ENCODE measurements around the gene ZNF70.

Gene ZNF70

DNA sequence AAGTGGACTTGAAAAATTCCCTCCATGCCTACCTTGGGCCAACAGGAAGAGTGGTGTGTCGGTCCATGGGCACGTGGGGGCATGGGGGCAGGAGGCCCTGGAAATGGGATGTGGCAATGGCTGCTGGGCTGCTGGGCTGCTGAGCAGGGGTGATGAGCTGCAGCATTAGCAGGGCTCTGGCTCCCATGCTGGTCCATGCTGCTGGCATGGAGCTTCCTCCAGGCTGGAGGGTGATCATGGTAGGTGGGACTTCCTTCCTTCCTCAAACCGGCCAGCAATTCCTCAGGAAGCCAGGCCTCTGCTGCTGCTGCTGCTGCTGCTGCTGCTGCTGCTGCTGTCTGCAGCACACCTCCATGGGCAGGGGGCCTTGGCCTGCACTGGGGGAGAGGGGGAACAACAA, 55.8 kb downstream of the ZNF70 start:
- H3K4me1 ChIP-seq (ENCODE audit: control insufficient read depth, low read length), result peaks cover 14% of the 10 kb centered on the region
- H3F3A ChIP-seq (ENCODE audit: control insufficient read depth, insufficient read depth), result no peaks in the 10 kb centered on the region; the same call in 1 of the 2 replicates
- peaks cover 44% of the 10 kb centered on the region for H3K36me3 ChIP-seq (ENCODE audit: control insufficient read depth, low read length)
- no peak overlapping the region for H3K27ac ChIP-seq (ENCODE audit: low read depth, low read length)
- no peaks in the 10 kb centered on the region for H3K79me2 ChIP-seq (ENCODE audit: control insufficient read depth, low read length)
- H3K9me3 ChIP-seq (ENCODE audit: control insufficient read depth, insufficient read depth, low read length), result no peaks in the 10 kb centered on the region
- H3K27me3 ChIP-seq (ENCODE audit: control insufficient read depth, low read length), result no peaks in the 10 kb centered on the region
- no peak overlapping the region for H3K4me3 ChIP-seq (ENCODE audit: low read length)
- no peak overlapping the region for H3K4me2 ChIP-seq (ENCODE audit: low read length)
- no peak for TF ChIP-seq EZH2phosphoT487 (IDR thresholded peaks at IDR 0.05; ENCODE audit: borderline replicate concordance, low read length)
- TF ChIP-seq, protein P1, sequence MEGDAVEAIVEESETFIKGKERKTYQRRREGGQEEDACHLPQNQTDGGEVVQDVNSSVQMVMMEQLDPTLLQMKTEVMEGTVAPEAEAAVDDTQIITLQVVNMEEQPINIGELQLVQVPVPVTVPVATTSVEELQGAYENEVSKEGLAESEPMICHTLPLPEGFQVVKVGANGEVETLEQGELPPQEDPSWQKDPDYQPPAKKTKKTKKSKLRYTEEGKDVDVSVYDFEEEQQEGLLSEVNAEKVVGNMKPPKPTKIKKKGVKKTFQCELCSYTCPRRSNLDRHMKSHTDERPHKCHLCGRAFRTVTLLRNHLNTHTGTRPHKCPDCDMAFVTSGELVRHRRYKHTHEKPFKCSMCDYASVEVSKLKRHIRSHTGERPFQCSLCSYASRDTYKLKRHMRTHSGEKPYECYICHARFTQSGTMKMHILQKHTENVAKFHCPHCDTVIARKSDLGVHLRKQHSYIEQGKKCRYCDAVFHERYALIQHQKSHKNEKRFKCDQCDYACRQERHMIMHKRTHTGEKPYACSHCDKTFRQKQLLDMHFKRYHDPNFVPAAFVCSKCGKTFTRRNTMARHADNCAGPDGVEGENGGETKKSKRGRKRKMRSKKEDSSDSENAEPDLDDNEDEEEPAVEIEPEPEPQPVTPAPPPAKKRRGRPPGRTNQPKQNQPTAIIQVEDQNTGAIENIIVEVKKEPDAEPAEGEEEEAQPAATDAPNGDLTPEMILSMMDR (IDR thresholded peaks at IDR 0.05; ENCODE audit: low read depth, low read length, poor library complexity, severe bottlenecking), result no peak
- no peaks in the 10 kb centered on the region for H4K20me1 ChIP-seq (ENCODE audit: control insufficient read depth, insufficient read depth, low read depth, low read length)
- H3K9me2 ChIP-seq (replicated peaks; ENCODE audit: control insufficient read depth, low read length), result no peaks in the 10 kb centered on the region

DNA sequence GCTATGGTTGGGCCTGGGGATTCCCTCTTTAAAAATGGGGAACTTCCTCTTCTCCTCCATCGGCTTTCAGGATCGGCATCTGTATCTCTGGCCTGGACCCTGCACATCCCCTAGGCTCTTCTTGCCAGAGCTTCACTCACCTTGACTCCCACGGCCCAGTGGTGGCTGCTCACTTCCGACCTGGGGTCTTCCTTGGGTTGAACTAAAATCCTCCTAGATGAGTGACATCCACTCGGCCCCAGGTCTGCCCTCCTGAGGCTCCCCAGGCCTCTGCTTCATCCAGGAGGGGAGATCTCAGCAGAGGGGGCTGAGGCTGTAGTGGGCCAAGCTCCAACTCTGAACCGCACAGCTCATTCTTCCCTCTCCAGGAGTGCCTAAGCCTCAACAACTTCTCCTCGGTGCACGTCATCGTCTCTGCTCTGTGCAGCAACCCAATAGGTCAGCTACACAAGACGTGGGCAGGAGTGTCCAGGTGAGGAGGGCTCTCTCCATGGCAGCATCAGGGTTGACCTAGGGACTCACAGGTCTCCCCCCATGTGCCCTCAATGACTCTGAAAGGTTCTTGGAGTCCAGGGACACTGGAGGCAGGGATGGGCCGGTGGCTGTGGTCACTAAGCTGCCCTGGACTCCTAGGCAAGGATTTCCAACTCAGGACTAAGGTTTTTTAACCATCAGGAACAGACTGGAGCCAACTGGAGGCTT, 56.8 kb downstream of the ZNF70 start:
- Histone ChIP-seq H3K27ac (ENCODE audit: low read depth, low read length) (no peak overlapping the region), H3K4me3 (ENCODE audit: low read length) (no peak overlapping the region), H3K36me3 (ENCODE audit: control insufficient read depth, low read length) (peaks cover 33% of the 10 kb centered on the region), H3K4me2 (ENCODE audit: low read length) (no peak overlapping the region), H3K27me3 (ENCODE audit: control insufficient read depth, low read length) (no peaks in the 10 kb centered on the region), H3K9me2 (replicated peaks; ENCODE audit: control insufficient read depth, low read length) (no peaks in the 10 kb centered on the region), H3K9me3 (ENCODE audit: control insufficient read depth, insufficient read depth, low read length) (no peaks in the 10 kb centered on the region), H4K20me1 (ENCODE audit: control insufficient read depth, insufficient read depth, low read depth, low read length) (no peaks in the 10 kb centered on the region), H3K4me1 (ENCODE audit: control insufficient read depth, low read length) (peaks cover 14% of the 10 kb centered on the region), H3K79me2 (ENCODE audit: control insufficient read depth, low read length) (no peaks in the 10 kb centered on the region), H3F3A (ENCODE audit: control insufficient read depth, insufficient read depth) (no peaks in the 10 kb centered on the region)
- TF ChIP-seq, protein P1 (IDR thresholded peaks at IDR 0.05; ENCODE audit: low read depth, low read length, poor library complexity, severe bottlenecking), result no peak
- no peak for TF ChIP-seq EZH2phosphoT487 (IDR thresholded peaks at IDR 0.05; ENCODE audit: borderline replicate concordance, low read length)

DNA sequence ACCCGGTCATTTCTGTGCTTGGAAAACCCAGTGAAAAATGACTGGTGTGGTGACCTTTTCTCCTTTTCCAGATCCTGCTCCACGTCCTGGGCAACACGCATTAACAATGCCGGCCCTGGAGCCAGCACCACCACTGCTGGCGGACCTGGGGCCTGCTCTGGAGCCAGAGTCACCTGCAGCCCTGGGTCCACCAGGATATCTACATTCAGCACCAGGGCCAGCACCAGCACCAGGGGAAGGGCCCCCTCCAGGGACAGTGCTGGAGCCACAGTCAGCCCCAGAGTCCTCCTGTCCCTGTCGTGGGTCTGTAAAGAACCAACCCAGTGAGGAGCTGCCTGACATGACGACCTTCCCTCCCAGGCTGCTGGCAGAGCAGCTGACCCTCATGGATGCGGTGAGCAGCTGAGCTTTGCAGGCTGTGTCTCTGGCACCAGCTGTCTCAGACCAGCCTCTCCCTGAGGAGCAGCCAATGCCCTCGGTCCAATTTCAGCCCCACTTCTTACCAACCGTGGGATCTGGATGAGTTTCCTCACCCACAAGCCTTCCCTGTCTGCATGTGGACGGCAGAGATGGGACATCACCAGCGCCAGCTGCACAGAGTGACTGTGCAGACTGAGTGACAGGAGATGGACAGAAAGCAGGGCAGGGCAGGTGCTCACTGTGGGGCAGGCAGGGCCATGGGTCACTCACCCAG, 58.2 kb downstream of the ZNF70 start:
- no peaks in the 10 kb centered on the region for H3K9me3 ChIP-seq (ENCODE audit: control insufficient read depth, insufficient read depth, low read length)
- TF ChIP-seq EZH2phosphoT487 (IDR thresholded peaks at IDR 0.05; ENCODE audit: borderline replicate concordance, low read length), result no peak
- TF ChIP-seq, protein P1 (IDR thresholded peaks at IDR 0.05; ENCODE audit: low read depth, low read length, poor library complexity, severe bottlenecking), result no peak
- no peak overlapping the region for H3K27ac ChIP-seq (ENCODE audit: low read depth, low read length)
- H3K4me2 ChIP-seq (ENCODE audit: low read length), result no peak overlapping the region
- no peaks in the 10 kb centered on the region for H4K20me1 ChIP-seq (ENCODE audit: control insufficient read depth, insufficient read depth, low read depth, low read length)
- peaks cover 23% of the 10 kb centered on the region for H3K36me3 ChIP-seq (ENCODE audit: control insufficient read depth, low read length)
- peaks cover 14% of the 10 kb centered on the region for H3K4me1 ChIP-seq (ENCODE audit: control insufficient read depth, low read length)
- H3K4me3 ChIP-seq (ENCODE audit: low read length), result no peak overlapping the region
- H3K79me2 ChIP-seq (ENCODE audit: control insufficient read depth, low read length), result no peaks in the 10 kb centered on the region
- no peaks in the 10 kb centered on the region for H3K9me2 ChIP-seq (replicated peaks; ENCODE audit: control insufficient read depth, low read length)
- no peaks in the 10 kb centered on the region for H3K27me3 ChIP-seq (ENCODE audit: control insufficient read depth, low read length)
- no peaks in the 10 kb centered on the region for H3F3A ChIP-seq (ENCODE audit: control insufficient read depth, insufficient read depth)
